GM12878 (cell line): Measurements from ENCODE around the gene KNSTRN. TPM values are rescaled to one million over a fixed set of nuclear protein-coding genes. Genes with fewer than 3 reads are reported as not detected.

Source experiments
- ATAC-seq: fragments of 200-7000 bp; cut with Tn5 transposase; 3 replicates; pipeline ENCODE4 v1.9.1; 2020; ENCODE audit warnings: mild to moderate bottlenecking, moderate library complexity
- BruUV-seq: library from RNA; stranded (reverse); fragments of 400-500 nt; replicated peaks from 2 replicates; lab custom pipeline; 2021; lab: Mats Ljungman, UMichigan
- CTCF ChIA-PET: fragments of 300-600 bp; sonication (Branson Sonifier 250); formaldehyde crosslinking; extraction: SDS; loops from one replicate; lab custom pipeline; 2021; ENCODE audit warnings: inconsistent platforms; lab: Yijun Ruan, JAX
- POLR2A ChIA-PET: fragments of 350-600 bp; formaldehyde crosslinking; extraction: SDS; loops from one replicate; lab custom pipeline; 2021; ENCODE audit warnings: inconsistent platforms; lab: Charles Lee
- RAD21 ChIA-PET: fragments of 300-600 bp; sonication (Branson Sonifier 250); formaldehyde crosslinking; loops from one replicate; lab custom pipeline; 2023; ENCODE audit warnings: antibody characterized with exemption; ENCODE audit not compliant: unreplicated experiment; lab: Charles Lee
- SMC1A ChIA-PET: fragments of 300-600 bp; sonication (Branson Sonifier 250); formaldehyde crosslinking; loops from one replicate; lab custom pipeline; 2023; ENCODE audit not compliant: unreplicated experiment, uncharacterized antibody; lab: Charles Lee
- DNase-seq: peaks from one replicate; pipeline ENCODE4 v3.0.0-alpha.2; 2011; ENCODE audit warnings: low read depth, low spot score
- FAIRE-seq: peaks from 3 replicates; lab custom pipeline; 2011; peaks lifted over from hg19 to GRCh38; lab: Jason Lieb, UNC
- H2AFZ ChIP-seq: 2 replicates; pipeline ENCODE4 v1.6.0; 2011; ENCODE audit warnings: low read depth, low read length, control low read depth; ENCODE audit not compliant: control insufficient read depth
- H3K27ac ChIP-seq: 2 replicates; pipeline ENCODE4 v1.5.1; 2011; ENCODE audit warnings: control low read depth; ENCODE audit not compliant: control insufficient read depth, insufficient read depth
- H3K27me3 ChIP-seq, 2 experiments: replicated peaks in 1 of 2; 2 replicates each; pipeline versions ENCODE4 v1.6.0 to v1.6.1; 2011; ENCODE audit warnings: low read length in 1 of 2; ENCODE audit not compliant: control insufficient read depth in 2 of 2, insufficient read depth in 2 of 2
- H3K36me3 ChIP-seq, 2 experiments: 2 replicates each; pipeline ENCODE4 v1.5.1; 2011; ENCODE audit warnings: low read length in 1 of 2; ENCODE audit not compliant: control insufficient read depth in 2 of 2, insufficient read depth in 2 of 2
- H3K4me1 ChIP-seq: 2 replicates; pipeline ENCODE4 v1.6.1; 2011; ENCODE audit warnings: mild to moderate bottlenecking, low read length, moderate library complexity, mixed read lengths; ENCODE audit not compliant: control insufficient read depth, insufficient read depth
- H3K4me2 ChIP-seq: 2 replicates; pipeline ENCODE4 v1.6.0; 2011; ENCODE audit warnings: control low read depth; ENCODE audit not compliant: control insufficient read depth, insufficient read depth
- H3K4me3 ChIP-seq: fragments of 200-600 bp; sonication (generic); 2 replicates; pipeline ENCODE4 v1.5.1; 2016
- H3K79me2 ChIP-seq: 2 replicates; pipeline ENCODE4 v1.6.0; 2011; ENCODE audit warnings: low read length; ENCODE audit not compliant: control insufficient read depth, insufficient read depth
- H3K9ac ChIP-seq: 2 replicates; pipeline ENCODE4 v1.8.0; 2011; ENCODE audit warnings: low read length, control low read depth, mixed read lengths; ENCODE audit not compliant: control insufficient read depth, insufficient read depth
- H3K9me3 ChIP-seq: replicated peaks from 3 replicates; pipeline ENCODE4 v1.5.1; 2011; ENCODE audit warnings: mild to moderate bottlenecking, low read length; ENCODE audit not compliant: control insufficient read depth, insufficient read depth
- H4K20me1 ChIP-seq: 2 replicates; pipeline ENCODE4 v1.6.0; 2011; ENCODE audit not compliant: control insufficient read depth, insufficient read depth
- NFYB ChIP-seq: IDR thresholded peaks from 2 replicates; pipeline ENCODE4 v1.6.1; 2011; ENCODE audit warnings: low read depth, mild to moderate bottlenecking, low read length, improper control_type of control experiment, moderate library complexity; ENCODE audit not compliant: insufficient read depth
- PAX8 ChIP-seq: fragments of 450-650 bp; IDR thresholded peaks from 2 replicates; pipeline ENCODE4 v1.6.1; 2017; ENCODE audit warnings: mild to moderate bottlenecking, moderate library complexity
- WGBS: methylation state at CpG from one replicate; pipeline ENCODE4 v1.1.6; 2016; ENCODE audit warnings: low lambda C conversion rate; ENCODE audit not compliant: insufficient replicate concordance, insufficient coverage; ENCODE audit errors: missing lambda C conversion rate; 5-methylcytosine and 5-hydroxymethylcytosine counted together
- in situ Hi-C: fragments of 300-500 bp; cut with MboI; formaldehyde crosslinking; loops from 9 replicates; pipeline ENCODE4 v1.14.3; 2018; ENCODE audit warnings: mixed read lengths
- intact Hi-C: fragments of 100-400 bp; cut with micrococcal nuclease; formaldehyde crosslinking; loops from one replicate; pipeline ENCODE4 v1.14.2; 2022; ENCODE audit not compliant: unreplicated experiment
- polyA plus RNA-seq, 11 experiments: library from polyadenylated mRNA; depleted of rRNA in 4 of 11; unstranded in 6 of 11; stranded (reverse) in 5 of 11; fragments of >200 nt; fragmentation: Nextera tagmentation in 4 of 11; fragmentation: Illumina TruSeq in 1 of 11; extraction: Ambion mirVana in 4 of 11; extraction: Trizol in 1 of 11; gene quantifications; 1 replicate in 1 of 11; 2 replicates in 10 of 11; pipeline versions ENCODE4 v1.2.1 to v1.2.3, GENCODE V29; 2011 to 2016; ENCODE audit warnings: inconsistent platforms in 2 of 11, missing spikeins in 2 of 11, low read depth in 1 of 11
- total RNA-seq, 4 experiments: library from RNA; depleted of rRNA in 3 of 4; stranded (reverse); fragments of >200 nt in 3 of 4; fragmentation: Illumina TruSeq in 1 of 4; extraction: Trizol in 1 of 4; gene quantifications; 2 replicates each; pipeline versions ENCODE4 v1.2.1 to v1.2.3, GENCODE V29; 2013 to 2021
- TF ChIP-seq, protein P1 (sequence below): IDR thresholded peaks from 2 replicates; pipeline ENCODE4 v1.6.1; 2012; ENCODE audit warnings: low read depth, low read length, improper control_type of control experiment

The KNSTRN gene
- total and polyA plus RNA-seq, 10 of the 15 experiments (the other 5 are each of a cell fraction or from before 2014, with no cell fraction given): 30.3 to 72.1 (median 47.1) TPM

DNA sequence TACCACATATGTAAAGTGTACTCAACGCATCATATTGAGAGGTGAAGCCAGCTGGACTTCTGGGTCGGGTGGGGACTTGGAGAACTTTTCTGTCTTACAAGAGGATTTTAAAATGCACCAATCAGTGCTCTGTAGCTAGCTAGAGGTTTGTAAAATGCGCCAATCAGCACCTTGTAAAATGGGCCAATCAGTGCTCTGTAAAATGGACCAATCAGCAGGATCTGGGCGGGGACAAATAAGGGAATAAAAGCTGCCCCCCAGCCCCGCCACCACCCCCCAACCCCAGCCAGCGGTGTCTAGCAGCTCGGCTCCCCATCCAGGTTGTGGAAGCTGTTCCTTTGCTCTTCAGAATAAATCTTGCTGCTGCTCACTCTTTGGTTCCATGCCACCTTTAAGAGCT lies 16.8 kb downstream of the KNSTRN start:
- no peak overlapping the region for H3K9ac ChIP-seq
- H3K27me3 ChIP-seq: no peaks in the 10 kb centered on the region
- DNase-seq (no peak), ATAC-seq (peak; percentile 13; the same call in 1 of the 3 replicates), FAIRE-seq (no peak)
- no peaks in the 10 kb centered on the region for H3K79me2 ChIP-seq
- H3K9me3 ChIP-seq: no peaks in the 10 kb centered on the region
- H3K27ac ChIP-seq: no peak overlapping the region
- H3K4me2 ChIP-seq: no peak overlapping the region
- no peaks in the 10 kb centered on the region for H4K20me1 ChIP-seq
- ChIA-PET RAD21 (interaction anchor here (0.7 to 1.5 kb wide), 2 partner anchors 11 to 119 kb away, joined by 4 read pairs; no protein-coding TSS in a partner anchor), CTCF (interaction anchor here (0.9 to 1.0 kb wide), 2 partner anchors 18 to 41 kb away, joined by 3 to 4 read pairs; no protein-coding TSS in a partner anchor), SMC1A (interaction anchor here (0.5 to 1.4 kb wide), 4 partner anchors 10 to 659 kb away, joined by 3 to 6 read pairs (median 4); no protein-coding TSS in a partner anchor), POLR2A (interaction anchor here (1.7 to 2.4 kb wide), 2 partner anchors 8 to 16 kb away, joined by 7 to 8 read pairs; partner anchors contain the start of gene KNSTRN)
- H3K4me3 ChIP-seq: no peak overlapping the region
- intact Hi-C loops (no loop called here), in situ Hi-C loops (no loop called here)
- no peaks in the 10 kb centered on the region for H3K36me3 ChIP-seq
- H2AFZ ChIP-seq: no peak overlapping the region
- TF ChIP-seq, protein P1, sequence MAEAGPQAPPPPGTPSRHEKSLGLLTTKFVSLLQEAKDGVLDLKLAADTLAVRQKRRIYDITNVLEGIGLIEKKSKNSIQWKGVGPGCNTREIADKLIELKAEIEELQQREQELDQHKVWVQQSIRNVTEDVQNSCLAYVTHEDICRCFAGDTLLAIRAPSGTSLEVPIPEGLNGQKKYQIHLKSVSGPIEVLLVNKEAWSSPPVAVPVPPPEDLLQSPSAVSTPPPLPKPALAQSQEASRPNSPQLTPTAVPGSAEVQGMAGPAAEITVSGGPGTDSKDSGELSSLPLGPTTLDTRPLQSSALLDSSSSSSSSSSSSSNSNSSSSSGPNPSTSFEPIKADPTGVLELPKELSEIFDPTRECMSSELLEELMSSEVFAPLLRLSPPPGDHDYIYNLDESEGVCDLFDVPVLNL: no peak
- TF ChIP-seq NFYB: 0 out of 2 replicates have a peak, but pooled peaks have one; percentile 47
- TF ChIP-seq PAX8: no peak
- 87% methylated on average over 7 of the region's 7 CpGs for WGBS
- H3K4me1 ChIP-seq: no peaks in the 10 kb centered on the region
- BruUV-seq: no TSS peak
